BLaER1 (cell line): ENCODE data around the gene DDX41.
"Not testable (repeated sequence)": the region's sequence is repeated elsewhere in the genome, so short reads cannot be mapped to it uniquely, and the experiment has no call there.

Experiments used
- H3K27ac ChIP-seq: shearing (Covaris generic); formaldehyde crosslinking; 2 replicates; pipeline ENCODE4 v1.8.1; 2022
- H3K27me3 ChIP-seq: shearing (Covaris generic); formaldehyde crosslinking; 2 replicates; pipeline ENCODE4 v1.8.1; 2022
- H3K36me3 ChIP-seq: shearing (Covaris generic); formaldehyde crosslinking; 2 replicates; pipeline ENCODE4 v1.8.1; 2022
- H3K4me1 ChIP-seq: shearing (Covaris generic); formaldehyde crosslinking; 2 replicates; pipeline ENCODE4 v1.8.1; 2022
- H3K4me2 ChIP-seq: shearing (Covaris generic); formaldehyde crosslinking; 2 replicates; pipeline ENCODE4 v1.8.1; 2022
- H3K4me3 ChIP-seq: shearing (Covaris generic); formaldehyde crosslinking; 2 replicates; pipeline ENCODE4 v1.8.1; 2022
- H3K9ac ChIP-seq: shearing (Covaris generic); formaldehyde crosslinking; 2 replicates; pipeline ENCODE4 v1.8.1; 2022
- H3K9me3 ChIP-seq: shearing (Covaris generic); formaldehyde crosslinking; 2 replicates; pipeline ENCODE4 v1.8.1; 2022
- H4K20me1 ChIP-seq: shearing (Covaris generic); formaldehyde crosslinking; 2 replicates; pipeline ENCODE4 v1.8.1; 2022
- Cebpa-rat ChIP-seq: shearing (Covaris generic); IDR thresholded peaks from 2 replicates; pipeline ENCODE4 v1.8.1; 2022

The DDX41 gene

DNA sequence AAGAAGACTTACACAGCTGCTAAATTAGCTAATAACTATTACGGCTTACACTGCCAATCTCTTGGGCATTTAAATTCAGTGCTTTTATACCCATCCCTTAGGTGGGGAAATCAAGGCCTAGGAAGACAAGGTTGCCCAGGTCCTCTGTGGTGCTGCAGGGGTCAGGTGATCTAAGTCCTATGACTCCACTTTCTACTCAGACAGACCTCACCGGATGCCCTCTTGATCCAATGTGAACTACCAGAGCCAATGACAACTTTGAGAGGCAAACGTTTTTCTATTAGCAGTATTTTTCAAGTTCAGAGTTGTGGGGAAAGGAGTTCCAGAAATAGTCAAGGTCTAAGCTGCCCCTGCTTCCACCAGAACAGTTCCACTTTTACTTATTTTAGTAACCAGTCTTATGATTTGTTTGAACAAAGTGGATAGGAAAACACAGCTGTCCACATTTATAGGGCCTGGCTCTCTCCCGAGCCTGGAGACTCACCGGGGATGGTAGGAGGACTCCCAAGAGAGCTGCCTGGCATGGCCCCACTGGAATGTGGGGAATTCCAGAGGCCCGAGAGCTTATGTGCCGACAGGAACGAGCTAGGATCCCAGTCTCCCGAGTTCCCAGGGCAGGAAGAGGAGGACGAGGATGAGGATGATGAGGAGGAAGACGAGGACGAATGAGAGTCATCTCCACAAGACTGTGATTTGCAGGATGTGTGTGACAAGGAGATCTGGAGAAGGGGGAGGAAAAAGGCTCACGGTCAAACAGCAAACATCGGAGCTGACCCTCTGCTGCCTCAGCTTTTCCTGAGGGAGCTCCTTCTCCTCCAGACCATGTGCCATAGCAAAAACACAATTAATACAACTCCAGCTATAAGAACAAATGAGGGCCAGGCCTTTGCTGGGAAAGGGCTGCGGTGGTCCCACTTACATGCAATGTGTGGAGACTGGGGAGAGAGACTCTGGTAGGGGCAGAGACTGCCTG lies 20.9 kb upstream of the DDX41 start:
- peaks cover 97% of the 10 kb centered on the region for H3K36me3 ChIP-seq
- no peaks in the 10 kb centered on the region for H3K9me3 ChIP-seq
- H3K4me1 ChIP-seq = no peaks in the 10 kb centered on the region
- H4K20me1 ChIP-seq = peaks cover 99% of the 10 kb centered on the region
- no peaks in the 10 kb centered on the region for H3K27me3 ChIP-seq
- H3K27ac ChIP-seq = no peak overlapping the region
- TF ChIP-seq Cebpa-rat = no peak
- H3K9ac ChIP-seq = no peak overlapping the region
- no peak overlapping the region for H3K4me2 ChIP-seq
- H3K4me3 ChIP-seq = no peak overlapping the region

DNA sequence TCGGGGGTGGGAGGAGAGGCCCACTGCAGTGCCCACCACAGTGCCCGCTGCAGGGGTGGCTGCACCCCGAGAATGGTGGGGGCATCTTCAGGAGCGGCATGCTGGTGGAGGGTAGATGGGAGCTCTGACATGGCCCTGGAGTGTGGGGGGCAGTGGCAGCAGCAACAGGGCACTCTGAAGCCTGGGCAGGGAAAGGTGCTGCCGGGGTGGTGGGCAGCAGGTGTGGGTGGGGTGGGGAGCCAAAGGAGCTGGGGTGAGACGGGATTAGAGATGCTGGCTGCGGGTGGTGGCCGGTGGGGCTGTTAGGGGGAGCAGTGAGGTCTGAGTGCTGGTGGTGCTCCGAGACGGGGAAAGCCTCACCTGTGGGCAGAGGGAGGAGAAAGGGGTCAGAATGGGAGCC lies 19.6 kb upstream of the DDX41 start:
- H3K27ac ChIP-seq = no peak overlapping the region
- H3K4me2 ChIP-seq = no peak overlapping the region

DNA sequence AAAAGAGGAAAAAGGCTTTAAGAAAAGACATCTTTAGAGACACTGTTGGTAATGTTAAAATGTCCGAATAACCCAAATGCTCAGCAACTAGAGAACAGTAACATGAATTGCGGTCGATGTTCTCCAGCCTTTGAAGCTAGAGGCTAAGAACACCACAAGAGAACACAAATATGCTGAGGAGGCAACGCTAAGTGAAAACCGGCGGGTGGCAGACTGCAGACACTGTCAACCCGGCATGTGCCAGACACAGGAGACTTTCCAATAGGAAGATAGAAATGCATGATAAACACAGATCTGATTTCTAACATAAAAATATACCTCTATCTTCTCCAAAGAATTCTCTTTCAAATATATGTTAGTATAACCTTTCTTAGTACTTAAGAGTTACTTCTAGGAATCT lies 18.4 kb upstream of the DDX41 start:
- H3K4me1 ChIP-seq = no peaks in the 10 kb centered on the region
- no peak for TF ChIP-seq Cebpa-rat
- H4K20me1 ChIP-seq = peaks cover 96% of the 10 kb centered on the region
- no peak overlapping the region for H3K9ac ChIP-seq
- no peak overlapping the region for H3K4me3 ChIP-seq
- H3K27me3 ChIP-seq = no peaks in the 10 kb centered on the region
- no peak overlapping the region for H3K4me2 ChIP-seq
- H3K36me3 ChIP-seq = peaks cover 98% of the 10 kb centered on the region
- no peaks in the 10 kb centered on the region for H3K9me3 ChIP-seq
- H3K27ac ChIP-seq = no peak overlapping the region

More for the DNA sequence above, 19.6 kb upstream of the DDX41 start:
- Histone ChIP-seq H3K36me3 (peaks cover 98% of the 10 kb centered on the region), H3K4me1 (no peaks in the 10 kb centered on the region), H3K4me3 (no peak overlapping the region), H3K9me3 (no peaks in the 10 kb centered on the region), H3K9ac (no peak overlapping the region), H4K20me1 (peaks cover 99% of the 10 kb centered on the region), H3K27me3 (no peaks in the 10 kb centered on the region)
- TF ChIP-seq Cebpa-rat = no peak

DNA sequence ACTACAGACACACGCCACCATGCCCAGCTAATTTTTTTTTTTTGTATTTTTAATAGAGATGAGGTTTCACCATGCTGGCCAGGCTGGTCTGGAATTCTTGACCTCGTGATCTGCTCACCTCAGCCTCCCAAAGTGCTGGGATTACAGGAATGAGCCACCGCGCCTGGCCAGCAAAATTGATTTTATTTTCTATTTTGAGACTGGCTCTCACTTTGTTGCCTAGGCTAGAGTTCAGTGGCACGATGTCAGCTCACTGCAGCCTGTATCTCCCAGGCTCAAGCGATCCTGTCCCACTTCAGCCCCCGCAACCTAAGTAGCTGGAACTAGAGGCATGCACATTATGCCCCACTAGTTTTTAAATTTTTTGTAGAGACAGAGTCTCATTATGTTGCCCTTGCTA lies 17.7 kb upstream of the DDX41 start:
- H3K27ac ChIP-seq, H3K4me3 ChIP-seq, H3K4me2 ChIP-seq, H3K4me1 ChIP-seq, H3K27me3 ChIP-seq, H3K9ac ChIP-seq, H3K9me3 ChIP-seq: not testable (repeated sequence)
- Histone ChIP-seq H3K36me3 (peaks cover 98% of the 10 kb centered on the region), H4K20me1 (peaks cover 96% of the 10 kb centered on the region)

DNA sequence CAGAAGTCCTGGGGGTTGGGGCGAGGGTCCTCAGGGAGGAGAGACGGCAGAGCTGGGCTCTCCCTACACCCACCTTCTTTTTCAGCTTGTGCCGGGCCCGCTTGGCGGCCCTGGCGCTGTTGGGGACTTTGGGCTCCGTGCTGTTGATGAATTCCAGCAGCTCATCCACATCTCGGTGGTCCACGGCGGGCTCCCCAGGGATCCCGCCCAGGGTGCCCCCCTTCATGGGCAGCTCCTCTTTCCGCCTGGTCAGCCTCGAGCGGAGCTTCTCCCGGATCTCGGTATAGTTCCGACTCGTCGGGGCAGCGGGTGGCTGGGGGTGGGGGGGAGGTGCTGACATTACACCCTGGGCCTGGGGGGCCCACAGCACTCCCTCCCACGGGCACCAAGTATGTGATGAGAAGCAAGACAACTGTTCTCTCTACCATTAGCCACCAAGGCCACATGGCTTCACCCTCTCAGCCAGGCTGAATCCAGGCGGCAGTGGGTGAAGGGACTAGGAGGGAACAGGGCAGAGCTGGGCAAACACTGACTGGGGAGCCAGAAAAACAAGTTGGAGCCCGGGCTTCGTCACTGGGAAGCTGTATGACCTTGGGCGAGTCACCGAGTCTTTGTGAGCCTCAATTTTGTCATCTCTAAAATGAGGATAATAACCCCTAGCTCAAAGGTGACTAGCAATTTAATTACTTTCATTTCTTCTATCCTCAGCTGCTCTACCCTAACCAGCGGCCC lies 14.6 kb upstream of the DDX41 start:
- Histone ChIP-seq H3K9me3 (no peaks in the 10 kb centered on the region), H4K20me1 (peaks cover 94% of the 10 kb centered on the region), H3K4me2 (no peak overlapping the region), H3K27ac (no peak overlapping the region), H3K4me1 (no peaks in the 10 kb centered on the region), H3K9ac (no peak overlapping the region), H3K36me3 (peaks cover 98% of the 10 kb centered on the region), H3K4me3 (no peak overlapping the region), H3K27me3 (no peaks in the 10 kb centered on the region)
- TF ChIP-seq Cebpa-rat = no peak

DNA sequence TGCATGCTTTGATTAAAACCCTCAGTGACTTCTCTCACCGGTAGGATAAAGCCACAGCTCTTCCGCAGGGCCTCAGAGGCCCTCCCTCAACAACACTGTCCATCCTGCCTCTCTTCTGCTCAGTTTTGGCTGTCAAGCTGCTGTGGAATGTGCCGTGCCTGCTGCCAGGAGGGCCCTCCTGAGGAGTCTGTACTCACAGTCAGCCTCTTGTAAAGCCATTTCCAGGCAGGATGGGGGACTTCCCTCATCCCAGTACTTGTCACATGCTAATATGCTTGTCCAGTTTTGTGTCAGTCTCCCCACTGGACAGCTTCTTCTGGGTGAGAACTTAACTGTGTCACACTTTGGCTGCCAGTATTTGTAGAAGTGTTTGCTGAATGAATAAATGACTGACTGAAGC lies 13.9 kb upstream of the DDX41 start:
- Histone ChIP-seq H3K36me3 (peaks cover 98% of the 10 kb centered on the region), H3K27me3 (no peaks in the 10 kb centered on the region), H3K9me3 (no peaks in the 10 kb centered on the region), H3K9ac (no peak overlapping the region), H3K4me1 (no peaks in the 10 kb centered on the region), H3K27ac (no peak overlapping the region), H3K4me2 (no peak overlapping the region), H3K4me3 (no peak overlapping the region), H4K20me1 (peaks cover 94% of the 10 kb centered on the region)
- no peak for TF ChIP-seq Cebpa-rat

DNA sequence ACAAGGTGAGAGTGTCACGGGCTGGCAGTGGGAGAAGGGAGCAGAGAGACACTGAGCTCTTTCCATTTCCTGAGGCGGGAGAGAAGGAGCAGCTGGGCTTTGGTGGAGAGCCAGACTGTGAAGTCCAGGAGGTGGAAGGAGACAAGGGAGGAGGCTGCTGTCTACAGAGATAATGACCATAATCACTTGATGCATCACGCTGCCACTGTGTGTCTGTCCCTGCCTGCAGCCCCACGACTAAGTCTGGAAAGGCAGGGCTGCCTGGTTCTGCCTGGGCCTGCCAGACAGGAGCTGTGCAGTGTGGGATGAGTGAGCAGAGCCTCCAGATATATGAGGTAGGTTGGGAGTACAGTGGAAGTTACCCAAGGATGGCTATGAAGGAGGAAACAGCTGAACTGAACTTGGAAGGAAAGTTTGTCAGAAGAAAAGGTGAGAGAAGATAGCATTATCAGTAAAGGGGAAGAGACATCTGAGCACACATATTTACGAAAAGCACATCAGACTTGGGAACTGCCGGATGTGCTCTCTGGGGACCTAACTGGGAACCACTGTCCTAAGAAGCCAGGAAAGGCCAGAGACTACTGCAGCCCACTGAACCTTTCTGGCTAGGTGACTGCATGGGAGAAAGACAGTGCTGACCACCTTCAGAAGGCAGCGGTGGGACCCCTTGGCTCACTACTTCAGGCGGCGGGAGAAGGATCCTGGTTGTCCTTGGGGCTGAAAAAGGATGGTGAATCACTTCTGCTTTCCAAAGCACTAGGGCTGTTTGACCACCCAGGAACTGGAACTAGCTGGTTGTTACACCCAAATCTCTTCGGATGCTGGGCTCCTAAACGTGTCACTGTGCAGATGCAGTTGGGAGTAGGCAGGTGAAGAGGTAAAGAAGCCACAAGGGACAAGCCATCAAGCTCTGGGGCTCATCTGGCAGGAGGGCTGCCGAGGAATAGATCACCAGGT lies 12.8 kb upstream of the DDX41 start:
- no peak overlapping the region for H3K4me3 ChIP-seq
- H3K9ac ChIP-seq = no peak overlapping the region
- TF ChIP-seq Cebpa-rat = no peak
- no peak overlapping the region for H3K4me2 ChIP-seq
- peaks cover 100% of the 10 kb centered on the region for H3K36me3 ChIP-seq
- no peaks in the 10 kb centered on the region for H3K4me1 ChIP-seq
- no peak overlapping the region for H3K27ac ChIP-seq
- H3K27me3 ChIP-seq = no peaks in the 10 kb centered on the region
- no peaks in the 10 kb centered on the region for H3K9me3 ChIP-seq
- H4K20me1 ChIP-seq = peaks cover 94% of the 10 kb centered on the region

DNA sequence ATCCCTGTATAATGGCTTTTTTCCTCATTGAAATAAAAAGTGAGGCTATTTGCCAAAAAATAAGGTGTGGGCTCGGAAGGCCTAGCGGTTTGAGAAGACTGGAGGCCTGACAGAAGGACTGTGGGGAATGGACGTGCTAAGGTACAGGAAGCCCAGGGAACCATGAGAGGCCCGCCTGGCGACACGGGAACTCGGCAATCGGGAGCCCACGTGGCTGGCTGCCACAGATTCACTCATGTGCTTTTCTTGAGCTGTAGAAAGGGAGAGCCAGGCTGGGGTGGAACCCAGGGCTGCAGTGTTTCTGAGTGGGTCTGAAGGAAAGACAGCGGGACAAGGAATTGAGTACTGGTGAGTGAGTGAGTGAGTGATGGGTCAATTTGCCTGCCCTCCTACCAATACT lies 11.9 kb upstream of the DDX41 start:
- Histone ChIP-seq H3K4me3 (no peak overlapping the region), H3K4me1 (no peaks in the 10 kb centered on the region), H3K9ac (no peak overlapping the region), H3K36me3 (peaks cover 100% of the 10 kb centered on the region), H3K9me3 (no peaks in the 10 kb centered on the region), H3K4me2 (no peak overlapping the region), H3K27ac (no peak overlapping the region), H4K20me1 (peaks cover 94% of the 10 kb centered on the region), H3K27me3 (no peaks in the 10 kb centered on the region)
- TF ChIP-seq Cebpa-rat = no peak

DNA sequence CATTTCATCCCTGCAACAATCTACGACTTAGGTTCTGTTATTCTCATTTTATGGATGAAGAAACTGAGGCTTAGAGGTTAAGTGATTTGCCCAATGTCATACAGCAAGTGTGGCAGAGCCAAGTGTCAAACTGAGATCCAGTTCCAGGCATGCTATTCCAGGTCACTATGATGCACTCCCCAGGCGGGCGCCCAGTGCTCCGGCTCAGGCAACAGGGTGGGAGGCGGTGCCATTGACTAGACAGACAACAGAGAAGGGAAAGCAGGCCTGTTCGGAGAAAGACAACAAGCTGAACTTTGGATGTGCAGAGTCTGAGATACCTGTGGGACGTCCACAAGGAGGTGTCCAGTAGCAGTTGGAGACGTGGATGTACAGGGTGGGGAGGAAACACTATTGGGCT lies 10.8 kb upstream of the DDX41 start:
- H3K4me3 ChIP-seq = no peak overlapping the region
- H3K4me1 ChIP-seq = no peaks in the 10 kb centered on the region
- H3K9me3 ChIP-seq = no peaks in the 10 kb centered on the region
- no peak for TF ChIP-seq Cebpa-rat
- H3K36me3 ChIP-seq = peaks cover 100% of the 10 kb centered on the region
- no peak overlapping the region for H3K4me2 ChIP-seq
- H4K20me1 ChIP-seq = peaks cover 87% of the 10 kb centered on the region
- no peaks in the 10 kb centered on the region for H3K27me3 ChIP-seq
- no peak overlapping the region for H3K9ac ChIP-seq
- H3K27ac ChIP-seq = no peak overlapping the region
